Measurements from ENCODE around the gene SLC5A6. TPM values are rescaled to one million over a fixed set of nuclear protein-coding genes. Genes with fewer than 3 reads are reported as not detected.

The SLC5A6 gene
- polyA plus RNA-seq, 1 donor (not counting 4 experiments of a cell fraction or from before 2014, with no cell fraction given): 60.4 TPM

GRCh38 chr2:27237341-27237945, 25.4 kb upstream of the SLC5A6 start:
- no peaks in the 10 kb centered on the region for H3K4me1 ChIP-seq (ENCODE audit: control insufficient read depth, extremely low read depth, insufficient read depth, low read length)
- dilution Hi-C loops (cut with MboI; ENCODE audit: extremely low pct_ligation_motif_present, low sequenced_read_pairs): no loop called here
- H3K79me2 ChIP-seq (ENCODE audit: control insufficient read depth, insufficient read depth, low read length): no peaks in the 10 kb centered on the region
- DNase-seq (ENCODE audit: low read depth, low spot score): no peak
- H2AFZ ChIP-seq (ENCODE audit: control insufficient read depth, low read length): no peak overlapping the region
- no peak for TF ChIP-seq EZH2 (IDR thresholded peaks at IDR 0.05; ENCODE audit: low read length)
- TF ChIP-seq, protein P1, sequence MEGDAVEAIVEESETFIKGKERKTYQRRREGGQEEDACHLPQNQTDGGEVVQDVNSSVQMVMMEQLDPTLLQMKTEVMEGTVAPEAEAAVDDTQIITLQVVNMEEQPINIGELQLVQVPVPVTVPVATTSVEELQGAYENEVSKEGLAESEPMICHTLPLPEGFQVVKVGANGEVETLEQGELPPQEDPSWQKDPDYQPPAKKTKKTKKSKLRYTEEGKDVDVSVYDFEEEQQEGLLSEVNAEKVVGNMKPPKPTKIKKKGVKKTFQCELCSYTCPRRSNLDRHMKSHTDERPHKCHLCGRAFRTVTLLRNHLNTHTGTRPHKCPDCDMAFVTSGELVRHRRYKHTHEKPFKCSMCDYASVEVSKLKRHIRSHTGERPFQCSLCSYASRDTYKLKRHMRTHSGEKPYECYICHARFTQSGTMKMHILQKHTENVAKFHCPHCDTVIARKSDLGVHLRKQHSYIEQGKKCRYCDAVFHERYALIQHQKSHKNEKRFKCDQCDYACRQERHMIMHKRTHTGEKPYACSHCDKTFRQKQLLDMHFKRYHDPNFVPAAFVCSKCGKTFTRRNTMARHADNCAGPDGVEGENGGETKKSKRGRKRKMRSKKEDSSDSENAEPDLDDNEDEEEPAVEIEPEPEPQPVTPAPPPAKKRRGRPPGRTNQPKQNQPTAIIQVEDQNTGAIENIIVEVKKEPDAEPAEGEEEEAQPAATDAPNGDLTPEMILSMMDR (optimal IDR thresholded peaks at IDR 0.05 in 1 of 3, IDR thresholded peaks at IDR 0.05 in 1 of 3, conservative IDR thresholded peaks at IDR 0.05 in 1 of 3; ENCODE audit: extremely low read depth in 1 of 3, insufficient read depth in 2 of 3, low read length in 3 of 3): no peak
- no peak overlapping the region for H3K4me2 ChIP-seq (ENCODE audit: control insufficient read depth, extremely low read depth, insufficient read depth, low read depth, low read length)
- no peak for FAIRE-seq
- no peaks in the 10 kb centered on the region for H3K27me3 ChIP-seq (ENCODE audit: control insufficient read depth, extremely low read depth, insufficient read depth, low read length)
- H3K27ac ChIP-seq (ENCODE audit: control insufficient read depth, insufficient read depth, low read length): no peak overlapping the region
- no peaks in the 10 kb centered on the region for H4K20me1 ChIP-seq (ENCODE audit: control insufficient read depth, extremely low read depth, insufficient read depth, low read length)
- no peak overlapping the region for H3K9ac ChIP-seq (ENCODE audit: control insufficient read depth, extremely low read depth, insufficient read depth, low read length)
- no peaks in the 10 kb centered on the region for H3K9me1 ChIP-seq (ENCODE audit: control insufficient read depth, extremely low read depth, insufficient read depth, low read length)
- peaks cover 55 to 76% of the 10 kb centered on the region in 2 experiments for H3K36me3 ChIP-seq (ENCODE audit: control insufficient read depth in 2 of 2, extremely low read depth in 1 of 2, insufficient read depth in 2 of 2, low read length in 2 of 2)
- no peaks in the 10 kb centered on the region for H3K9me3 ChIP-seq (ENCODE audit: control insufficient read depth, low read depth, low read length)
- no peak overlapping the region for H3K4me3 ChIP-seq (ENCODE audit: control insufficient read depth in 2 of 3, extremely low read depth in 1 of 3, insufficient read depth in 2 of 3, low read depth in 1 of 3, low read length in 3 of 3)

DNA sequence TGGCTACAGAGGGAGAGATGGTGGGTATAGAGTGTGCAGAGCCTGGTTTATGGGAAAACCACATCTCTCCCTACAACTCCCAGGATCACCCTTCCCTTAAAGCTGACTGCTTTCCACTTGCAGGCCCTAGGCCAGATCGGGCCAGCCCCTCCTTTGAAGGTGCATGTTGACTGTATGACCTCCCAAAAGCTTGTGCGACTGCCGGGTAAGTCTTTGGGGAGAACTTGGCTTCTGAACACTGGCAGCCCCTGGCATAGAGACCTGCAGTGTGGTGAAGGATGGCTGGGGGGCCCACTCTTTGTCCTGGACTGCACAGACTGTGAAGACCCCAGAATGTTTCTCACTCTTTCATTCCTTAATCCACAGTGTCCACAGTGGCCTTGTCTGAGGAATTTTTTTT, 24.6 kb upstream of the SLC5A6 start:
- DNase-seq (ENCODE audit: low read depth, low spot score): no peak
- Histone ChIP-seq H3K4me1 (ENCODE audit: control insufficient read depth, extremely low read depth, insufficient read depth, low read length) (no peaks in the 10 kb centered on the region), H3K27ac (ENCODE audit: control insufficient read depth, insufficient read depth, low read length) (no peak overlapping the region), H3K9ac (ENCODE audit: control insufficient read depth, extremely low read depth, insufficient read depth, low read length) (no peak overlapping the region), H3K9me1 (ENCODE audit: control insufficient read depth, extremely low read depth, insufficient read depth, low read length) (no peaks in the 10 kb centered on the region), H3K4me2 (ENCODE audit: control insufficient read depth, extremely low read depth, insufficient read depth, low read depth, low read length) (no peak overlapping the region), H4K20me1 (ENCODE audit: control insufficient read depth, extremely low read depth, insufficient read depth, low read length) (no peaks in the 10 kb centered on the region), H3K9me3 (ENCODE audit: control insufficient read depth, low read depth, low read length) (no peaks in the 10 kb centered on the region), H3K79me2 (ENCODE audit: control insufficient read depth, insufficient read depth, low read length) (no peaks in the 10 kb centered on the region), H3K27me3 (ENCODE audit: control insufficient read depth, extremely low read depth, insufficient read depth, low read length) (no peaks in the 10 kb centered on the region), H3K4me3 (ENCODE audit: control insufficient read depth in 2 of 3, extremely low read depth in 1 of 3, insufficient read depth in 2 of 3, low read depth in 1 of 3, low read length in 3 of 3) (no peak overlapping the region), H2AFZ (ENCODE audit: control insufficient read depth, low read length) (no peak overlapping the region), H3K36me3 (ENCODE audit: control insufficient read depth in 2 of 2, extremely low read depth in 1 of 2, insufficient read depth in 2 of 2, low read length in 2 of 2) (peaks cover 55 to 76% of the 10 kb centered on the region in 2 experiments)
- dilution Hi-C loops (cut with MboI; ENCODE audit: extremely low pct_ligation_motif_present, low sequenced_read_pairs): no loop called here
- TF ChIP-seq EZH2 (IDR thresholded peaks at IDR 0.05; ENCODE audit: low read length): no peak
- TF ChIP-seq, protein P1 (optimal IDR thresholded peaks at IDR 0.05 in 1 of 3, IDR thresholded peaks at IDR 0.05 in 1 of 3, conservative IDR thresholded peaks at IDR 0.05 in 1 of 3; ENCODE audit: extremely low read depth in 1 of 3, insufficient read depth in 2 of 3, low read length in 3 of 3): no peak
- no peak for FAIRE-seq

Measured in keratinocyte (primary cell).